HG02610 (cell line): ENCODE data around the gene FCHSD2.
"Not testable (repeated sequence)": the region's sequence is repeated elsewhere in the genome, so short reads cannot be mapped to it uniquely, and the experiment has no call there.

Experiments
- ATAC-seq: cut with Tn5 transposase; IDR thresholded peaks from one replicate; pipeline ENCODE4 v1.9.1; 2021; ENCODE audit warnings: mild to moderate bottlenecking, moderate library complexity; ENCODE audit not compliant: unreplicated experiment

Gene FCHSD2

DNA sequence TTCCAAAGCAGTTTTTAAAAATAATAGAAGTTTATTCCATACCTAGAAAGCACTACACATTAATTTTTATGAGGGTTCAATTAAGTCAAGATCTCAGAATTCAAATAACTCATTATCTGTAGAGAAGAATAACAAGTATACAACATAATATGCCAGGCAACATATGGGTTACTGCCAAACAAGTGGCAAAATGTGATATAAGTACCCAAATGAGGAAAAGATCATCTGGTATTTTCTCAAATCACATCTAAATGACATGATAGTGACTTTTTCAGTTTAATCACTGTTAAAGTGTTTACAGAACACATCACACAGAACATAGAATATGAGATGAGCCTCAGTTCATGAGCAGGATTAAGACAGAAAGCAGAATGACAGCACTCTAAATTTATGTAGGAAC is 123.3 kb downstream of the FCHSD2 start:
- no peak for ATAC-seq

DNA sequence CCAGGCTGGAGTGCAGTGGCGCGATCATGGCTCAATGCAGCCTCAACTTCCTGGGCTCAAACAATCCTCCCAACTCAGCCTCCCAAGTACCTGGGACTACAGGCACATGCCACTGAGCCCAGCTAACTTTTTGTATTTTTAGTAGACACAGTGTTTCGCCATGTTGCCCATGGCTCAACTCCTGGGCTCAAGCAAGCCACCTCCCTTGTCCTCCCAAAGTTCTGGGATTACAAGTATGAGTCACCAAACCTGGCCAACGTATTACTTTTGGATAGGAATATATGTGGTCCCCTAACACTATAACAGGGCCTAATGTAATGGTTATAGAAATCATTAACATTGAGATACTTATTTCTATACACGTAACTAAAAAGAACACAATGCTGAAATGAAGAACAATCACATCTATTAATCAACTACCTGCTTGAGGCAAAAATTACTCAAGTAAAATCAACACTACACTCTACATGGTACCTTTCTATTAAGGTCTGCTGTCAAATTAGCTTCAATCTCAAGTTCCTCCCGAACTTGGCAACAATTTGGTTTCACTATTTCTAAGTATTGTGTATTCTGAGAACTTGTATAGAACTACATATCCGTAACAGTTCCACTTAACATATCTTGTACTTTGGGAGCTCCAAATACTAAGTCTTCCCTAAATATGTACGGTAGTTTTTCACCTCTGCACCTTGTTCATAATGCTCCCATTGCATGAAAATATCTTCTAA is 124.9 kb downstream of the FCHSD2 start:
- ATAC-seq: no peak

DNA sequence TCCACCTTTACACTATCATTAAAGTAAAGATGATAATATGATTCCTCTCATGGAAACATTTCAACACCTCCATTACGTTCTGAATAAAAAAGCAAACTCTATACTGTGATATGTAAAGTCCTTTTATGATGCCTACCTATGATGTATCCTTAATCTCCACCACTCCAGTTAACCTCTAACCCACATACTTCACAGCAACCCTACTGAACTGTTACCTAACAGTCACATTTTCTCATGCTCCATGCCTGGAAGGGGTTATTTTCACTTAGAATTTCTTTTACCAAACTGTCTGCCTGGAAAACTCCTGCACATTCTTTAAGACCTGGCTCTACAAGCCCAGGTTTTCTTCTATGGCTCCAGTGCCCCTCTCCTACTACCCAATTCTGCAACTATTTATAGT is 129.1 kb downstream of the FCHSD2 start:
- no peak for ATAC-seq

- ATAC-seq: no peak
These were observed 129.8 kb downstream of the FCHSD2 start for GRCh38 chr11:73012121-73012863.

- no peak for ATAC-seq
These were observed 130.8 kb downstream of the FCHSD2 start for GRCh38 chr11:73011126-73011817.

DNA sequence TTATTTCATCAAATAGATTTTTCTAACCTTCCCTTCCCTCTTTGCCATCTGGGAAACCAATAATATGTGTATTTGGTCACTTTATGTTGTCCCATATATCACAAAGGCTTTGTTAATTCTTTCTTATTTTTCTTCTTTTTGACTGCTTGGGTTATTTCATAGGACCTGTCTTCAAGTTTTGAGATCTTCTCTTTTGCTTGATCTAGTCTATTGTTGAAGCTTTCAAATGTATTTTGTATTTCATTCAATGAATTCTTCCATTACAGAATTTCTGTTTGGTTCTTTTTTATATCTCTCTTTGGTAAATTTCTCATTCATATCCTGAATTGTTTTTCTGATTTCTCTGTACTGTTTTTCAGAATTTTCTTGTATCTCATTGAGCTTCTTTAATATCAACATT is 132.1 kb downstream of the FCHSD2 start:
- ATAC-seq: no peak

GRCh38 chr11:73004088-73004487 is 138.0 kb downstream of the FCHSD2 start:
- no peak for ATAC-seq

DNA sequence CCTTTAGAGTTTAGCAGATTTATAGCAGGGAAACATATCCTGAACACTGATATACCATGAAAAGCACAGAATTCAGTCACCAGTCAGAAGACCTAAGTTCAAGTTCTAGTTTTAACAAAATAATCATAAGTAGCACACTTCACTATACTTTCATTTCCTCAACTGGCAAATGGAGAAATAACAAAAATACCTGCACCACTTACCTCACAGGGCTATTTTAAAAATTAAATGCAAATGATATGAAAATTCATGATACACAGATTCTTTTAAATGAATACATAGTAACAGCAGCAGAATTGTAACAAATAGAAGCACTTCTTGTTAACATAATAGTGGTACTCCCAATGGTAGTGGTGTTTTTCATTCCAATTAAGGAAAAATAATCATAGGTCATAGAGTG is 139.0 kb downstream of the FCHSD2 start:
- no peak for ATAC-seq

- ATAC-seq: no peak
These were observed 139.9 kb downstream of the FCHSD2 start for GRCh38 chr11:73002214-73002613.

DNA sequence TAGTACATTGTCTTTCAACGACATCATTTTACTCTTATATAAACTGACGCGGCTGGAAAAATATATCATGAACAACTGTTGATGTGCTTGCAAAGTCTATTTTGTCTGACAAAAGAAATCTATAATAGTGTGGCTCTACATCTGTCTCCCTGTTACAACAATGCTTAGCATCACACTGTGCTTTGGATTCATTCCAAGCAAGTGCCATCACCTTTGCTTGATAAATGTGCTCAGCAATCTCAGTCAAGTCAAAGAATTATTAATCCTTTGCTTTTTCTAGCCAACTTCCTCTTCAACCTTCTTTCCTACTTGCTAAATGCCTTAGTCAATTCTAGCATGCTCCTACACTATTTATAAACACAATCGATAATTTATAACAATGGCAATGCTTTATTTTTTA is 140.5 kb downstream of the FCHSD2 start:
- no peak for ATAC-seq

DNA sequence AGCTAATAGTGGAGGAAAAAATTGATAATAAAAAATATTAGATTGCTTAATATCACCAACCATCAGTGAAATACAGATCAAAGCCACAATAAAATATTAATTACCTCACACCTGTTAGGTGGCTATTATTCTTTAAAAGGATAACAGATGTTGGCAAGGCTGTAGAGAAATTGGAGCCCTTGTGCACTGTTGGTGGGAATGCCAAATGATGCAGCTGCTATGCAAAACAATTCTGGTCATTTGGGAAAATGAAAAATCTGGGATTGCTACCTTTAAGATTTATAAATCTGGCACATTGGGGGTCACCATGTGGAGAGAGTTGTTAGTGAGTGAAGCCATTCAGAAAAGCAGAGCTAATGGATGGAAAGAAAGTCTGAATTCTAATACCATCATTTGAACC is 143.4 kb downstream of the FCHSD2 start:
- no peak for ATAC-seq

DNA sequence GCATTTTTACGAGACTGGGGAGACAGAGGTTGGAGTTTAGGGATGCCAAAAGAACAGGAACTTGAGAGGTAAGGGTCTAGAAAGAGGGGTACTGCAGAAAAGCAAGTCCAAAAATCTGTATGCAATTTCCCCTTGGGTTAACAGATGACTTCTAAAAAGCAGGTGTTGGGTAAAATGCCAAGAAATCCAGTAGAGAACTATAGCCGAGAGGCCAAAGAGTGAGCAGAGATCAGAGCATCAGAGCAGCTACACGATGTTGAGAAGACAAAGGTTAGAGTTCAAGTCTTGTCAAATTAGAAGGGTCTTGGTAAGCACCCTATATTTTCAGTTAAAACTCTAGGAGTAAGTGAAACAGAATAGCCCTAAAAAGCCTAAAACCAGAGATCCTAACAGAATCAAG is 145.2 kb downstream of the FCHSD2 start:
- ATAC-seq: no peak

- no peak for ATAC-seq
These were observed 152.4 kb downstream of the FCHSD2 start for GRCh38 chr11:72989727-72990126.

DNA sequence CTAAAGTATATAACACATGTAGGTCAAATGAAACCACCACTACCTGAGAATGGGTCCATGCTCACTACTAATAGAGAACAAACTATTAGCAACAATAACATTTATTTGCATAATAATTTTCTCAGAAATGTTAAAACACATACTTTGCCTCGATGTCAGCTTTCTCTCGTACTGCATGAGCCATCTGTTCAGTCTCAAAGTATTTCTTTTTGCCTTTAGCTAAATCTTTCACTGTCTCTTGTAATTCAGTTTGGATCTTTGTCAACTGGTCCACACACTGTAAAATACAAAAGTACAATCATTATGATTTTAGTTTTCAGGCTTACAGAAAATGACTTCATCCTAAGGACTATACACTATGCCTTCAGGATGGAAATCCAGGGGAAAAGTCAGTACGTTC is 153.3 kb downstream of the FCHSD2 start:
- no peak for ATAC-seq

DNA sequence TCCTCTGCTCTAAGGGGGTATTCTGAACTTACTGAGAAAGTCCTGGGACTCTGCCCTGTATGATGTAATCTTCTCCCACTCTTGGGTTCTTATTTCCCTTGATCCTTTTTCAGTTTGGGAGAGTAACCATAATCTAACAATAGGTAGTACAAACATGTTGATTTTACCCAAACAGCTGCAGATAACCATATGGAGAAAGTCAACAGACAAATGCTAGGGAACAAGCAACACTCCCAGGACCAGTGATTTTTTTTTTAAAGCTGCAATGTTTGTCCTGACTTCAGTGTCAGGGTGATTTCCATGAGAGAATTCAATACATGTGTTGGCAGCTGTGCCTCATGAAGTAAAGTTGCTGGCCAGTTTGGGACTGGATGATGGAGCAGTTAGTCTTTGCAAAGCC is 156.5 kb downstream of the FCHSD2 start:
- ATAC-seq: no peak

DNA sequence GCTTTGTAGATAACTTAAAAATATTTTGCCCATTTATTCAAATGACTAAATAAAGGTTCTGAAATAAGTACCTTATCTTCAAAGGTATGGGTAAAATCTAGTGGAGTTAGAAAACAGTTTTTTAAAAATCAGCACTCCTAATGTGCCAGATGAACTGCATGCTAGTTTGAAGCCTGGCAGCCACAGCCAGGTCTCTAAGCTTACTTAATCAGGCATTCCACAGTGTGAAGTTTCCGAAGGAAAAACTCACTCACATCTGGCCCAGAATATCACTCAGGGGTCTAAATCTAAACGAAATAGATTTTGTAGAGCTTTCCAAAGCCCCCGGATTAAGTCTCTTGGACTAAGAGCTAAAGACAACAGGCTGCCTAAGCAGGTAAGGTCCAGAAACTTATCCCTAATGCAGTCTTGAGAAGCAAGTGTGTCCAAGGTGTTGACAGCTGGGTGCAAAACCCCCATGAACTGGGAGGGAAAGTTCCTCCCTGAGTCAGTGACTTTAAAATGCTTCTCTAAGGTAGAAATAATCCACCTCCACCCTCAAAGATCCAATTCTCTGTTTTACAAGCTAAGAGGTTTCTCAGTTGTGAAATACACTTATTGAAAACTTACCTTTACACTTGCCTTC is 157.6 kb downstream of the FCHSD2 start:
- ATAC-seq: no peak

DNA sequence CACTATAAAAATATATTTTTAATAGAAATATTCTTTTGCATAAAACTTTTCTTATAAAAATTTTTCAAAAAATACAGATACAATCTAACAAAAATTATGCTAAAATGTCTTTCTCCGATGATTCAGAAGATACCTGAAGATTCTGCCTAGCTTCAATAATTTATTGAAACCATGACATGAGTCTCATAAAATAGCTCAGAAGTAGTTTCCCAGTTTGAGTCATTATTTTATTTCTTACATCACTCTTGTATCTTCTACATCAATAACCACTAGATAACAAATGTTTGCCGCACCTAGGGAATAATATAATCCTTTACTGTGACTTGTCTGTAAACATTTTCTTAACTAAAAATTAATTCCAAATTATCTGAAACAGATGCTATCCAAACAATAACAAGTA is 158.6 kb downstream of the FCHSD2 start:
- ATAC-seq: no peak

- no peak for ATAC-seq
These were observed 160.0 kb downstream of the FCHSD2 start for GRCh38 chr11:72981971-72982685.

GRCh38 chr11:72981080-72981479 is 161.0 kb downstream of the FCHSD2 start:
- no peak for ATAC-seq

DNA sequence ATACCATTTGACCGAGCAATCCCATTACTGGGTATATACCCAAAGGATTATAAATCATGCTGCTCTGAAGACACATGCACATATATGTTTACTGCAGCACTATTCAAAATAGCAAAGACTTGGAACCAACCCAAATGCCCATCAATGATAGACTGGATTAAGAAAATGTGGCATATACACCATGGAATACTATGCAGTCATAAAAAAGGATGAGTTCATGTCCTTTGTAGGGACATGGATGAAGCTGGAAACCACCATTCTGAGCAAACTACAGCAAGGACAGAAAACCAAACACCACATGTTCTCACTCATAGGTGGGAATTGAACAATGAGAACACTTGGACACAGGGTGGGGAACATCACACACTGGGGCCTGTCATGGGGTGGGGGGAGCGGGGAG is 164.3 kb downstream of the FCHSD2 start:
- not testable (repeated sequence) for ATAC-seq

GRCh38 chr11:72976522-72976892 is 165.6 kb downstream of the FCHSD2 start:
- ATAC-seq: not testable (repeated sequence)
